Measurements from ENCODE around the gene GRIA1. TPM values are rescaled to one million over a fixed set of nuclear protein-coding genes. Genes with fewer than 3 reads are reported as not detected.

Gene GRIA1
- total RNA-seq, 1 donor, result 1.1 TPM

- no peak for TF ChIP-seq CTCF (IDR thresholded peaks at IDR 0.05; ENCODE audit: extremely low read depth, low read depth, low read length)
- DNase-seq (ENCODE audit: insufficient read length, low spot score, missing footprints), result no peak
- H3K27ac ChIP-seq (ENCODE audit: low read depth, low read length), result no peak overlapping the region
- H3K36me3 ChIP-seq (ENCODE audit: insufficient read depth, low read length), result no peaks in the 10 kb centered on the region
- H3K9me3 ChIP-seq (ENCODE audit: low read depth, low read length), result no peaks in the 10 kb centered on the region
- no peak overlapping the region for H3K4me3 ChIP-seq (ENCODE audit: insufficient read depth, low read length)
- H3K4me1 ChIP-seq (ENCODE audit: insufficient read depth, low read length), result no peaks in the 10 kb centered on the region
- no peak overlapping the region for H3K4me2 ChIP-seq (ENCODE audit: insufficient read depth, low read length)
- no peaks in the 10 kb centered on the region for H4K20me1 ChIP-seq (ENCODE audit: insufficient read depth, low read length)
- no peaks in the 10 kb centered on the region for H3K79me2 ChIP-seq (ENCODE audit: insufficient read depth, low read length)
- H2AFZ ChIP-seq (ENCODE audit: low read length), result no peak overlapping the region
- no peaks in the 10 kb centered on the region for H3K27me3 ChIP-seq (ENCODE audit: insufficient read depth, low read length)
Measured at GRCh38 chr5:153753645-153754432, 263.4 kb downstream of the GRIA1 start.

GRCh38 chr5:153755913-153756500 lies 265.5 kb downstream of the GRIA1 start:
- Histone ChIP-seq H3K9me3 (ENCODE audit: low read depth, low read length) (no peaks in the 10 kb centered on the region), H3K36me3 (ENCODE audit: insufficient read depth, low read length) (no peaks in the 10 kb centered on the region), H3K27ac (ENCODE audit: low read depth, low read length) (no peak overlapping the region), H3K4me3 (ENCODE audit: insufficient read depth, low read length) (no peak overlapping the region), H3K79me2 (ENCODE audit: insufficient read depth, low read length) (no peaks in the 10 kb centered on the region), H2AFZ (ENCODE audit: low read length) (no peak overlapping the region), H4K20me1 (ENCODE audit: insufficient read depth, low read length) (no peaks in the 10 kb centered on the region), H3K4me2 (ENCODE audit: insufficient read depth, low read length) (no peak overlapping the region), H3K27me3 (ENCODE audit: insufficient read depth, low read length) (no peaks in the 10 kb centered on the region), H3K4me1 (ENCODE audit: insufficient read depth, low read length) (no peaks in the 10 kb centered on the region)
- no peak for DNase-seq (ENCODE audit: insufficient read length, low spot score, missing footprints)
- TF ChIP-seq CTCF (IDR thresholded peaks at IDR 0.05; ENCODE audit: extremely low read depth, low read depth, low read length), result no peak

DNA sequence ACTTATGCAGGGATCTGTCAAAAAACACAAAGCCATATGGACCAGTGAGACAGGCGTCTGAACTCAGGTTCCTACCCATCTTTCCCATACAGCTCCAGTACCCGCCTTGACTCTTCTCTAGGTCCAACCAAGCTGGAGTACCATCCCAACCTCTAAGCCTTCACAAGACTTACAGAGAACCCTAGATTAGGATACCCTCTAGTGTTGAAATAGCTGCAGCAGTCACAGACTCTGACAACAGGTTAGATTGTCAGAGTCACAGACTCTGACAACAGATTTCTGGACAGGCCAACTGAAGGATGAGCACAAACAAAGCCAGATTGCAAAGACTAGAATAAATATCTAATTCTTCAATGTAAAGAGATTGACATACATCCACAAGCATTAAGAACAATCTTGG lies 266.1 kb downstream of the GRIA1 start:
- peak; percentile 32 for TF ChIP-seq CTCF (IDR thresholded peaks at IDR 0.05; ENCODE audit: extremely low read depth, low read depth, low read length)
- H3K4me1 ChIP-seq (ENCODE audit: insufficient read depth, low read length), result no peaks in the 10 kb centered on the region
- no peaks in the 10 kb centered on the region for H3K36me3 ChIP-seq (ENCODE audit: insufficient read depth, low read length)
- H3K4me3 ChIP-seq (ENCODE audit: insufficient read depth, low read length), result no peak overlapping the region
- H3K4me2 ChIP-seq (ENCODE audit: insufficient read depth, low read length), result no peak overlapping the region
- no peaks in the 10 kb centered on the region for H3K9me3 ChIP-seq (ENCODE audit: low read depth, low read length)
- H3K79me2 ChIP-seq (ENCODE audit: insufficient read depth, low read length), result no peaks in the 10 kb centered on the region
- no peaks in the 10 kb centered on the region for H3K27me3 ChIP-seq (ENCODE audit: insufficient read depth, low read length)
- no peak overlapping the region for H2AFZ ChIP-seq (ENCODE audit: low read length)
- DNase-seq (ENCODE audit: insufficient read length, low spot score, missing footprints), result no peak
- no peak overlapping the region for H3K27ac ChIP-seq (ENCODE audit: low read depth, low read length)
- no peaks in the 10 kb centered on the region for H4K20me1 ChIP-seq (ENCODE audit: insufficient read depth, low read length)

- Histone ChIP-seq H3K4me3 (ENCODE audit: insufficient read depth, low read length) (no peak overlapping the region), H3K79me2 (ENCODE audit: insufficient read depth, low read length) (no peaks in the 10 kb centered on the region), H3K27me3 (ENCODE audit: insufficient read depth, low read length) (no peaks in the 10 kb centered on the region), H3K36me3 (ENCODE audit: insufficient read depth, low read length) (no peaks in the 10 kb centered on the region), H4K20me1 (ENCODE audit: insufficient read depth, low read length) (no peaks in the 10 kb centered on the region), H2AFZ (ENCODE audit: low read length) (no peak overlapping the region), H3K4me2 (ENCODE audit: insufficient read depth, low read length) (no peak overlapping the region), H3K9me3 (ENCODE audit: low read depth, low read length) (no peaks in the 10 kb centered on the region), H3K4me1 (ENCODE audit: insufficient read depth, low read length) (no peaks in the 10 kb centered on the region), H3K27ac (ENCODE audit: low read depth, low read length) (no peak overlapping the region)
- DNase-seq (ENCODE audit: insufficient read length, low spot score, missing footprints), result no peak
- no peak for TF ChIP-seq CTCF (IDR thresholded peaks at IDR 0.05; ENCODE audit: extremely low read depth, low read depth, low read length)
Measured at GRCh38 chr5:153765987-153766386, 275.5 kb downstream of the GRIA1 start.

Data from osteoblast (primary cell).